ENCODE data around the gene TSPAN13.
"Not testable (repeated sequence)": the region's sequence is repeated elsewhere in the genome, so short reads cannot be mapped to it uniquely, and the experiment has no call there.

GRCh38 chr7:16769994-16770393, 16.4 kb downstream of the TSPAN13 start:
- TF ChIP-seq, protein P1, sequence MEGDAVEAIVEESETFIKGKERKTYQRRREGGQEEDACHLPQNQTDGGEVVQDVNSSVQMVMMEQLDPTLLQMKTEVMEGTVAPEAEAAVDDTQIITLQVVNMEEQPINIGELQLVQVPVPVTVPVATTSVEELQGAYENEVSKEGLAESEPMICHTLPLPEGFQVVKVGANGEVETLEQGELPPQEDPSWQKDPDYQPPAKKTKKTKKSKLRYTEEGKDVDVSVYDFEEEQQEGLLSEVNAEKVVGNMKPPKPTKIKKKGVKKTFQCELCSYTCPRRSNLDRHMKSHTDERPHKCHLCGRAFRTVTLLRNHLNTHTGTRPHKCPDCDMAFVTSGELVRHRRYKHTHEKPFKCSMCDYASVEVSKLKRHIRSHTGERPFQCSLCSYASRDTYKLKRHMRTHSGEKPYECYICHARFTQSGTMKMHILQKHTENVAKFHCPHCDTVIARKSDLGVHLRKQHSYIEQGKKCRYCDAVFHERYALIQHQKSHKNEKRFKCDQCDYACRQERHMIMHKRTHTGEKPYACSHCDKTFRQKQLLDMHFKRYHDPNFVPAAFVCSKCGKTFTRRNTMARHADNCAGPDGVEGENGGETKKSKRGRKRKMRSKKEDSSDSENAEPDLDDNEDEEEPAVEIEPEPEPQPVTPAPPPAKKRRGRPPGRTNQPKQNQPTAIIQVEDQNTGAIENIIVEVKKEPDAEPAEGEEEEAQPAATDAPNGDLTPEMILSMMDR (IDR thresholded peaks at IDR 0.05): not testable (repeated sequence)
- not testable (repeated sequence) for TF ChIP-seq ZFX (IDR thresholded peaks at IDR 0.05; ENCODE audit: borderline replicate concordance)
